H9 (cell line): ENCODE results near the gene ANKRD28. TPM values are rescaled to one million over a fixed set of nuclear protein-coding genes. Genes with fewer than 3 reads are reported as not detected.

Experiments
- DNase-seq: peaks from one replicate; pipeline ENCODE4 v3.0.0-alpha.2; 2017
- H2AFZ ChIP-seq: one replicate; pipeline ENCODE4 v1.6.1; 2013; ENCODE audit warnings: mild to moderate bottlenecking, low read length, control low read depth, moderate library complexity
- H2AK5ac ChIP-seq: 2 replicates; pipeline ENCODE4 v1.6.1; 2013; ENCODE audit warnings: low read length, control low read depth, mixed read lengths; ENCODE audit not compliant: insufficient read length
- H2BK120ac ChIP-seq: one replicate; pipeline ENCODE4 v1.6.1; 2013; ENCODE audit warnings: low read depth, mild to moderate bottlenecking, low read length, control low read depth, inconsistent platforms; ENCODE audit not compliant: poor library complexity, severe bottlenecking
- H2BK12ac ChIP-seq: 2 replicates; pipeline ENCODE4 v1.6.1; 2013; ENCODE audit warnings: low read length, control low read depth, mixed read lengths, low read depth; ENCODE audit not compliant: insufficient read length
- H2BK15ac ChIP-seq: 2 replicates; pipeline ENCODE4 v1.6.1; 2013; ENCODE audit warnings: low read depth, low read length, control low read depth
- H2BK20ac ChIP-seq: one replicate; pipeline ENCODE4 v1.6.1; 2013; ENCODE audit warnings: low read depth, mild to moderate bottlenecking, low read length, control low read depth, inconsistent platforms; ENCODE audit not compliant: poor library complexity, severe bottlenecking
- H2BK5ac ChIP-seq: 2 replicates; pipeline ENCODE4 v1.6.1; 2013; ENCODE audit warnings: low read length, control low read depth, mixed read lengths; ENCODE audit not compliant: insufficient read length
- H3K14ac ChIP-seq: 2 replicates; pipeline ENCODE4 v1.6.1; 2013; ENCODE audit warnings: low read length, control low read depth; ENCODE audit not compliant: insufficient read depth
- H3K18ac ChIP-seq: 2 replicates; pipeline ENCODE4 v1.6.1; 2013; ENCODE audit warnings: low read depth, mild to moderate bottlenecking, mixed read lengths, low read length, control low read depth; ENCODE audit not compliant: insufficient read length
- H3K23ac ChIP-seq: 2 replicates; pipeline ENCODE4 v1.6.1; 2013; ENCODE audit warnings: low read length, control low read depth, mixed read lengths, low read depth; ENCODE audit not compliant: insufficient read length
- H3K23me2 ChIP-seq: 2 replicates; pipeline ENCODE4 v1.6.1; 2013; ENCODE audit warnings: low read depth, mild to moderate bottlenecking, mixed read lengths, low read length, control low read depth; ENCODE audit not compliant: insufficient read length, poor library complexity, severe bottlenecking
- H3K27ac ChIP-seq: 2 replicates; pipeline ENCODE4 v1.5.1; 2013; ENCODE audit warnings: low read length, control low read depth, mixed read lengths, low read depth; ENCODE audit not compliant: insufficient read length
- H3K27me3 ChIP-seq: 2 replicates; pipeline ENCODE4 v1.6.1; 2013; ENCODE audit warnings: low read length, control low read depth, inconsistent platforms; ENCODE audit not compliant: insufficient read depth
- H3K4ac ChIP-seq: 2 replicates; pipeline ENCODE4 v1.6.1; 2013; ENCODE audit warnings: low read depth, mild to moderate bottlenecking, control low read depth, inconsistent platforms, low read length, moderate library complexity
- H3K4me1 ChIP-seq: 2 replicates; pipeline ENCODE4 v1.6.1; 2013; ENCODE audit warnings: low read length, control low read depth, inconsistent platforms; ENCODE audit not compliant: insufficient read depth
- H3K4me2 ChIP-seq: 2 replicates; pipeline ENCODE4 v1.6.1; 2013; ENCODE audit warnings: low read length, control low read depth, mixed read lengths; ENCODE audit not compliant: insufficient read length, insufficient read depth
- H3K56ac ChIP-seq: 2 replicates; pipeline ENCODE4 v1.6.1; 2013; ENCODE audit warnings: low read depth, mild to moderate bottlenecking, mixed read lengths, low read length, control low read depth; ENCODE audit not compliant: insufficient read length
- H3K79me1 ChIP-seq: 2 replicates; pipeline ENCODE4 v1.6.1; 2013; ENCODE audit warnings: low read depth, mild to moderate bottlenecking, moderate library complexity, low read length, control low read depth, inconsistent platforms; ENCODE audit not compliant: insufficient read depth, poor library complexity, severe bottlenecking
- H3K79me2 ChIP-seq: 2 replicates; pipeline ENCODE4 v1.6.1; 2013; ENCODE audit warnings: low read length, control low read depth, inconsistent platforms; ENCODE audit not compliant: insufficient read depth
- H3K9ac ChIP-seq: 2 replicates; pipeline ENCODE4 v1.6.1; 2013; ENCODE audit warnings: low read length, control low read depth, mixed read lengths; ENCODE audit not compliant: insufficient read length; ENCODE audit errors: extremely low read depth
- H3K9me3 ChIP-seq: one replicate; pipeline ENCODE4 v1.6.1; 2013; ENCODE audit warnings: low read depth, low read length, inconsistent platforms; ENCODE audit not compliant: control insufficient read depth
- H3T11ph ChIP-seq: one replicate; pipeline ENCODE4 v1.6.1; 2013; ENCODE audit warnings: mild to moderate bottlenecking, low read length, control low read depth, inconsistent platforms
- H4K20me1 ChIP-seq: one replicate; pipeline ENCODE4 v1.6.1; 2013; ENCODE audit not compliant: control insufficient read depth, insufficient read length, insufficient read depth
- H4K5ac ChIP-seq: 2 replicates; pipeline ENCODE4 v1.6.1; 2013; ENCODE audit warnings: low read depth, mild to moderate bottlenecking, mixed read lengths, low read length, control low read depth; ENCODE audit not compliant: insufficient read length
- H4K8ac ChIP-seq: replicated peaks from 2 replicates; pipeline ENCODE4 v1.6.1; 2013; ENCODE audit warnings: low read length, control low read depth, mixed read lengths, low read depth; ENCODE audit not compliant: insufficient read length
- H4K91ac ChIP-seq: 2 replicates; pipeline ENCODE4 v1.6.1; 2013; ENCODE audit warnings: low read depth, mild to moderate bottlenecking, moderate library complexity, mixed read lengths, low read length, control low read depth; ENCODE audit not compliant: insufficient read length
- H3K27ac Mint-ChIP-seq, 3 experiments: 2 replicates in 2 of 3; 3 replicates in 1 of 3; pipeline ENCODE4 v1.8.0; 2020 to 2021; ENCODE audit warnings: mixed read lengths in 3 of 3, mild to moderate bottlenecking in 1 of 3, moderate library complexity in 1 of 3
- H3K27me3 Mint-ChIP-seq: 2 replicates; pipeline ENCODE4 v1.8.0; 2021; ENCODE audit warnings: low read depth, mild to moderate bottlenecking, moderate library complexity, mixed read lengths
- H3K36me3 Mint-ChIP-seq, 3 experiments: 2 replicates in 2 of 3; 3 replicates in 1 of 3; pipeline ENCODE4 v1.8.0; 2020 to 2021; ENCODE audit warnings: low read depth in 3 of 3, mixed read lengths in 3 of 3; ENCODE audit not compliant: insufficient read depth in 1 of 3
- H3K4me1 Mint-ChIP-seq, 2 experiments: 2 replicates each; pipeline ENCODE4 v1.8.0; 2020; ENCODE audit warnings: mixed read lengths in 2 of 2
- H3K4me3 Mint-ChIP-seq, 2 experiments: 2 replicates in 1 of 2; 3 replicates in 1 of 2; pipeline ENCODE4 v1.8.0; 2020 to 2021; ENCODE audit warnings: mild to moderate bottlenecking in 2 of 2, mixed read lengths in 2 of 2, moderate library complexity in 1 of 2
- H3K9me3 Mint-ChIP-seq, 2 experiments: 2 replicates in 1 of 2; 3 replicates in 1 of 2; pipeline ENCODE4 v1.8.0; 2020; ENCODE audit warnings: mild to moderate bottlenecking in 2 of 2, mixed read lengths in 2 of 2, moderate library complexity in 1 of 2
- WGBS: extraction: QIAGEN DNeasy Blood & Tissue Kit; methylation state at CpG from one replicate; pipeline ENCODE4 v1.1.7; 2013; ENCODE audit warnings: missing lambda C conversion rate, low lambda C conversion rate, mixed read lengths; ENCODE audit not compliant: insufficient read length; ENCODE audit errors: extremely low coverage; 5-methylcytosine and 5-hydroxymethylcytosine counted together
- total RNA-seq: library from RNA; stranded (reverse); gene quantifications from 2 replicates; pipeline ENCODE4 v1.2.1, GENCODE V29; 2021
- TF ChIP-seq, protein P1 (sequence below): fragments of 200-600 bp; sonication (generic); conservative IDR thresholded peaks from 3 replicates; pipeline ENCODE4 v1.8.0; 2021; ENCODE audit warnings: antibody characterized with exemption, mild to moderate bottlenecking

Gene ANKRD28
- total RNA-seq, 1 experiment from 2014 or later, result 59.0 TPM

DNA sequence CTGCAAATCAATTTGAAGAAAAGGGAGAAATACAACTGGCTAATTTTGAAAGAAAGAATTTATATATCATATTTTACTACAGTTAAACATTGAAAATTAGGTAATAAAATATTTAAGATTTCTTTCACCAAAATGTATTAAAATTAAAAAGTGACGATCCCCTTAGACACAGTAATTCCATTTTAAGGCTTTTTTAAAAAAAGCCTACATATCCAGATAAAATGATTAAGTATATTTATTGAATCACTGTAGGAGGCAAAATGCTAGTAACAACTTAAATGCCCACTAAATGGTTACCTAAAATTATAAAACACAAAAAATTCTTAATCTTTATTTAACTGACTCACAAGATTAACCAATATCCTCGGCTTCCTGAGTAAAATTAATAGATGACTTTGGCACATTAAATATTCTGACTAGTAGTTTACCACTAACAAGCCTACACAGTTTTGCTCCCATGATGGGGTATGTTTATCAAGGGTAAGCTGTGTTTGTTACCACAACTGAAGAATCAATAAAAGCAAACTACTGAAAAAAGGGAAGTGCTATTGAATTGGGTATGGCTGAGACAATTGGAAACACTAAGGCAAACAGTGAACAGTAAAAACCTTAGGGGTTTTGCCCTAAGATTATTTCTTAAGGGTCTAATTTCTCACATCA, 28.4 kb downstream of the ANKRD28 start:
- no peak overlapping the region for H3K4me3 Mint-ChIP-seq
- no CpG with 5 or more reads among the region's 2 CpGs for WGBS
- Histone ChIP-seq H4K91ac (no peak overlapping the region), H3K23me2 (no peaks in the 10 kb centered on the region), H3K4ac (no peak overlapping the region), H3K9me3 (no peaks in the 10 kb centered on the region), H2BK12ac (no peak overlapping the region), H2BK5ac (no peak overlapping the region), H3K14ac (no peak overlapping the region), H3K56ac (no peak overlapping the region), H2BK15ac (no peak overlapping the region), H2BK120ac (no peak overlapping the region), H4K8ac (no peak overlapping the region), H3K79me1 (no peaks in the 10 kb centered on the region), H2BK20ac (no peak overlapping the region), H3K23ac (no peak overlapping the region), H3K27ac (no peak overlapping the region), H4K5ac (no peak overlapping the region), H3K18ac (no peak overlapping the region), H3K27me3 (no peaks in the 10 kb centered on the region), H3K4me1 (no peaks in the 10 kb centered on the region; the same call in 1 of the 2 replicates), H4K20me1 (no peaks in the 10 kb centered on the region), H3K79me2 (no peaks in the 10 kb centered on the region), H3K9ac (no peak overlapping the region), H3T11ph (no peak overlapping the region), H2AK5ac (no peak overlapping the region), H3K4me2 (no peak overlapping the region), H2AFZ (no peak overlapping the region)
- peaks cover 3 to 9% of the 10 kb centered on the region in 2 experiments; a peak in 3 of 4 replicates for H3K4me1 Mint-ChIP-seq
- H3K9me3 Mint-ChIP-seq, result no peaks in the 10 kb centered on the region
- TF ChIP-seq, protein P1, sequence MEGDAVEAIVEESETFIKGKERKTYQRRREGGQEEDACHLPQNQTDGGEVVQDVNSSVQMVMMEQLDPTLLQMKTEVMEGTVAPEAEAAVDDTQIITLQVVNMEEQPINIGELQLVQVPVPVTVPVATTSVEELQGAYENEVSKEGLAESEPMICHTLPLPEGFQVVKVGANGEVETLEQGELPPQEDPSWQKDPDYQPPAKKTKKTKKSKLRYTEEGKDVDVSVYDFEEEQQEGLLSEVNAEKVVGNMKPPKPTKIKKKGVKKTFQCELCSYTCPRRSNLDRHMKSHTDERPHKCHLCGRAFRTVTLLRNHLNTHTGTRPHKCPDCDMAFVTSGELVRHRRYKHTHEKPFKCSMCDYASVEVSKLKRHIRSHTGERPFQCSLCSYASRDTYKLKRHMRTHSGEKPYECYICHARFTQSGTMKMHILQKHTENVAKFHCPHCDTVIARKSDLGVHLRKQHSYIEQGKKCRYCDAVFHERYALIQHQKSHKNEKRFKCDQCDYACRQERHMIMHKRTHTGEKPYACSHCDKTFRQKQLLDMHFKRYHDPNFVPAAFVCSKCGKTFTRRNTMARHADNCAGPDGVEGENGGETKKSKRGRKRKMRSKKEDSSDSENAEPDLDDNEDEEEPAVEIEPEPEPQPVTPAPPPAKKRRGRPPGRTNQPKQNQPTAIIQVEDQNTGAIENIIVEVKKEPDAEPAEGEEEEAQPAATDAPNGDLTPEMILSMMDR, result no peak
- no peak for DNase-seq
- H3K27me3 Mint-ChIP-seq, result no peaks in the 10 kb centered on the region
- peaks cover 0 to 2% (median 0%) of the 10 kb centered on the region in 3 experiments; a peak in 2 of 7 replicates for H3K36me3 Mint-ChIP-seq
- H3K27ac Mint-ChIP-seq, result no peak overlapping the region
